ENCODE results near the gene RPS29. TPM values are rescaled to one million over a fixed set of nuclear protein-coding genes. Genes with fewer than 3 reads are reported as not detected.
"Not testable (repeated sequence)": the region's sequence is repeated elsewhere in the genome, so short reads cannot be mapped to it uniquely, and the experiment has no call there.

Gene RPS29
- 1,410 TPM for total RNA-seq

GRCh38 chr14:49585803-49586672, at the start of gene RPS29:
RPS29 (minus strand) TSS chr14:49586380; CDS start chr14:49586346, 34 bp downstream.
- peak; percentile 98 for ATAC-seq

GRCh38 chr14:49634547-49635334, 48.6 kb upstream of the RPS29 start, which contains the start of gene DNAAF2:
DNAAF2 (minus strand) TSS chr14:49635244; CDS start chr14:49635149, 95 bp downstream.
- peak; percentile 74 for ATAC-seq

GRCh38 chr14:49633640-49634546, 47.7 kb upstream of the RPS29 start:
- ATAC-seq: peak; percentile 96

- no peak for ATAC-seq
These were observed 38.0 kb upstream of the RPS29 start for GRCh38 chr14:49623941-49624839.

- no peak for ATAC-seq
These were observed 37.2 kb upstream of the RPS29 start for GRCh38 chr14:49623387-49623786.

GRCh38 chr14:49622022-49622607, 35.9 kb upstream of the RPS29 start:
- ATAC-seq: no peak

- peak; percentile 56 for ATAC-seq
These were observed 35.1 kb upstream of the RPS29 start for GRCh38 chr14:49621114-49621881.

- peak; percentile 98 for ATAC-seq
These were observed 34.3 kb upstream of the RPS29 start, which contains the start of the genes MGAT2 and RPL36AL for GRCh38 chr14:49620182-49621113. MGAT2 (plus strand) TSS chr14:49620799; CDS start chr14:49621269, 470 bp downstream. RPL36AL (minus strand) TSS chr14:49620626; CDS start chr14:49619104, 1,522 bp downstream.

GRCh38 chr14:49619730-49620129, 33.5 kb upstream of the RPS29 start:
- no peak for ATAC-seq

GRCh38 chr14:49619273-49619672, 33.1 kb upstream of the RPS29 start:
- not testable (repeated sequence) for ATAC-seq

GRCh38 chr14:49617852-49618519, 31.8 kb upstream of the RPS29 start:
- ATAC-seq: no peak

- ATAC-seq: no peak
These were observed 29.6 kb upstream of the RPS29 start for GRCh38 chr14:49615776-49616175.

GRCh38 chr14:49614196-49614595, 28.0 kb upstream of the RPS29 start:
- no peak for ATAC-seq

GRCh38 chr14:49612671-49613070, 26.5 kb upstream of the RPS29 start:
- no peak for ATAC-seq

GRCh38 chr14:49612251-49612650, 26.1 kb upstream of the RPS29 start:
- no peak for ATAC-seq

GRCh38 chr14:49607583-49607982, 21.4 kb upstream of the RPS29 start:
- ATAC-seq: no peak

GRCh38 chr14:49598485-49599300, 12.5 kb upstream of the RPS29 start, which contains the start of gene LRR1:
LRR1 (plus strand) TSS chr14:49598940; CDS start chr14:49599021, 81 bp downstream.
- peak; percentile 90 for ATAC-seq
